GM19035 (cell line): ENCODE results near the gene CNOT3.
"Not testable (repeated sequence)": the region's sequence is repeated elsewhere in the genome, so short reads cannot be mapped to it uniquely, and the experiment has no call there.

Experiments used
- ATAC-seq: cut with Tn5 transposase; IDR thresholded peaks from one replicate; pipeline ENCODE4 v1.9.1; 2021; ENCODE audit not compliant: unreplicated experiment

The CNOT3 gene

GRCh38 chr19:54189735-54190502 is 52.4 kb downstream of the CNOT3 start:
- peak; percentile 47 for ATAC-seq

GRCh38 chr19:54190503-54191010 is 53.0 kb downstream of the CNOT3 start:
- peak; percentile 48 for ATAC-seq

- ATAC-seq, result peak; percentile 31
Measured at GRCh38 chr19:54191011-54191810, 53.6 kb downstream of the CNOT3 start, which contains the start of gene TSEN34. TSS of gene TSEN34 (plus strand) at chr19:54191308. CDS start at chr19:54191365, 57 bp downstream.

GRCh38 chr19:54191811-54192453 is 54.4 kb downstream of the CNOT3 start:
- ATAC-seq, result no peak

GRCh38 chr19:54193011-54193410 is 55.4 kb downstream of the CNOT3 start:
- ATAC-seq, result no peak

- not testable (repeated sequence) for ATAC-seq
Measured at GRCh38 chr19:54194463-54194862, 56.9 kb downstream of the CNOT3 start.

- ATAC-seq, result no peak
Measured at GRCh38 chr19:54196536-54196935, 59.0 kb downstream of the CNOT3 start.

- no peak for ATAC-seq
Measured at GRCh38 chr19:54197121-54197520, 59.6 kb downstream of the CNOT3 start.

GRCh38 chr19:54199401-54199800 is 61.8 kb downstream of the CNOT3 start:
- no peak for ATAC-seq

- no peak for ATAC-seq
Measured at GRCh38 chr19:54201172-54201701, 63.7 kb downstream of the CNOT3 start.

GRCh38 chr19:54201980-54202379 is 64.4 kb downstream of the CNOT3 start:
- ATAC-seq, result no peak

GRCh38 chr19:54203151-54203611 is 65.6 kb downstream of the CNOT3 start:
- no peak for ATAC-seq

- no peak for ATAC-seq
Measured at GRCh38 chr19:54204767-54205468, 67.4 kb downstream of the CNOT3 start.
